ENCODE measurements around the gene CSNK1E. TPM values are rescaled to one million over a fixed set of nuclear protein-coding genes. Genes with fewer than 3 reads are reported as not detected.
"Not testable (repeated sequence)": the region's sequence is repeated elsewhere in the genome, so short reads cannot be mapped to it uniquely, and the experiment has no call there.

Gene CSNK1E
- total and polyA plus RNA-seq, 9 of the 15 experiments (the other 6 are each of a cell fraction or from before 2014, with no cell fraction given), result 2.7 to 70.0 (median 41.3) TPM

DNA sequence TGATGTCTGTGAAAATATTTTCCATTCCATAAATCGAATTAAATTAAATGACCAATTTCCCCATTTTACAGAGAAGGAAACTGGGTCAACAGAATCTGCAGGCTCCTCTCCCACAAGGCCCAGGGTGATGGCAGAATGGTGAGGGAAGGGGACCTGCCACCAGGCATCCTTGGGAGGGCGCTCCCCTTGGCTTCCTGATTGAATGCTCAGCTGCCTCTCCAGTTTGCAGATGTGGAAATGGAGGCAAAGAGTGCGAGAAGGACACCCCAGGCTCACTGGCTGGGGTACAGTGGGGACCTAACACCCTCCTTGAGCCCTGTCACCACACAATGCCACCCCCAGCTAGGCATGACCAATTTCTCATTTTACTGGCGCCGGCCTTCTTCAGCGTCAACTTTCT is 28.5 kb upstream of the CSNK1E start:
- H3K9me3 ChIP-seq (replicated peaks; ENCODE audit: control insufficient read depth, insufficient read depth, low read depth, low read length), result no peaks in the 10 kb centered on the region
- CTCF ChIA-PET (ENCODE audit: low intra/inter-chr PET ratio), result interaction anchor here (0.6 kb wide), 1 partner anchor 31 kb away, joined by 3 read pairs; no protein-coding TSS in a partner anchor
- no peak overlapping the region for H3K4me2 ChIP-seq (ENCODE audit: insufficient read depth, low read length)
- H3K9me1 ChIP-seq (ENCODE audit: control insufficient read depth, insufficient read depth, low read length), result no peaks in the 10 kb centered on the region
- peaks cover 0 to 2% of the 10 kb centered on the region in 2 experiments; a peak in 2 of 5 replicates for H3K4me1 ChIP-seq (replicated peaks in 1 of 2; ENCODE audit: control insufficient read depth in 2 of 2, insufficient read depth in 2 of 2, low read length in 2 of 2)
- FAIRE-seq (no peak), DNase-seq (ENCODE audit: extremely low read depth in 1 of 4, low spot score in 3 of 4) (no peak), ATAC-seq (no peak)
- H4K20me1 ChIP-seq (replicated peaks; ENCODE audit: control insufficient read depth, insufficient read depth, low read length), result 0 out of 2 replicates have a peak, but pooled peaks cover 5% of the 10 kb centered on the region
- no peaks in the 10 kb centered on the region for H3K79me2 ChIP-seq (ENCODE audit: control insufficient read depth, insufficient read depth, low read length)
- intact Hi-C loops (cut with micrococcal nuclease) (no loop called here), in situ Hi-C loops (cut with MboI) (no loop called here)
- H3K36me3 ChIP-seq (ENCODE audit: control insufficient read depth, insufficient read depth, low read length), result no peaks in the 10 kb centered on the region
- TF ChIP-seq, protein P1, sequence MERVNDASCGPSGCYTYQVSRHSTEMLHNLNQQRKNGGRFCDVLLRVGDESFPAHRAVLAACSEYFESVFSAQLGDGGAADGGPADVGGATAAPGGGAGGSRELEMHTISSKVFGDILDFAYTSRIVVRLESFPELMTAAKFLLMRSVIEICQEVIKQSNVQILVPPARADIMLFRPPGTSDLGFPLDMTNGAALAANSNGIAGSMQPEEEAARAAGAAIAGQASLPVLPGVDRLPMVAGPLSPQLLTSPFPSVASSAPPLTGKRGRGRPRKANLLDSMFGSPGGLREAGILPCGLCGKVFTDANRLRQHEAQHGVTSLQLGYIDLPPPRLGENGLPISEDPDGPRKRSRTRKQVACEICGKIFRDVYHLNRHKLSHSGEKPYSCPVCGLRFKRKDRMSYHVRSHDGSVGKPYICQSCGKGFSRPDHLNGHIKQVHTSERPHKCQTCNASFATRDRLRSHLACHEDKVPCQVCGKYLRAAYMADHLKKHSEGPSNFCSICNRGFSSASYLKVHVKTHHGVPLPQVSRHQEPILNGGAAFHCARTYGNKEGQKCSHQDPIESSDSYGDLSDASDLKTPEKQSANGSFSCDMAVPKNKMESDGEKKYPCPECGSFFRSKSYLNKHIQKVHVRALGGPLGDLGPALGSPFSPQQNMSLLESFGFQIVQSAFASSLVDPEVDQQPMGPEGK (CRISPR knock-in tag; IDR thresholded peaks at IDR 0.05; ENCODE audit: borderline replicate concordance), result no peak
- TF ChIP-seq FOSL1 (tag; conservative IDR thresholded peaks at IDR 0.05), result no peak
- TF ChIP-seq KDM1A (IDR thresholded peaks at IDR 0.05), result no peak
- no peak for TF ChIP-seq ZNF3 (CRISPR knock-in tag; IDR thresholded peaks at IDR 0.05)
- TF ChIP-seq ZFP91 (CRISPR knock-in tag; IDR thresholded peaks at IDR 0.05), result no peak
- no peak for TF ChIP-seq PHTF2 (CRISPR knock-in tag; IDR thresholded peaks at IDR 0.05)
- TF ChIP-seq, protein P2, sequence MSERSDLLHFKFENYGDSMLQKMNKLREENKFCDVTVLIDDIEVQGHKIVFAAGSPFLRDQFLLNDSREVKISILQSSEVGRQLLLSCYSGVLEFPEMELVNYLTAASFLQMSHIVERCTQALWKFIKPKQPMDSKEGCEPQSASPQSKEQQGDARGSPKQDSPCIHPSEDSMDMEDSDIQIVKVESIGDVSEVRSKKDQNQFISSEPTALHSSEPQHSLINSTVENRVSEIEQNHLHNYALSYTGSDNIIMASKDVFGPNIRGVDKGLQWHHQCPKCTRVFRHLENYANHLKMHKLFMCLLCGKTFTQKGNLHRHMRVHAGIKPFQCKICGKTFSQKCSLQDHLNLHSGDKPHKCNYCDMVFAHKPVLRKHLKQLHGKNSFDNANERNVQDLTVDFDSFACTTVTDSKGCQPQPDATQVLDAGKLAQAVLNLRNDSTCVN (CRISPR knock-in tag; IDR thresholded peaks at IDR 0.05), result no peak
- no peak for TF ChIP-seq NR3C1 (CRISPR knock-in tag; IDR thresholded peaks at IDR 0.05)
- no peak for TF ChIP-seq ZSCAN29 (IDR thresholded peaks at IDR 0.05)
- TF ChIP-seq SNIP1 (IDR thresholded peaks at IDR 0.05; ENCODE audit: low read depth), result no peak
- TF ChIP-seq CBX1 (IDR thresholded peaks at IDR 0.05; ENCODE audit: low read depth), result no peak
- no peak for TF ChIP-seq SIN3B (IDR thresholded peaks at IDR 0.05; ENCODE audit: low read depth)
- TF ChIP-seq SMARCE1 (IDR thresholded peaks at IDR 0.05), result no peak
- H3K27ac ChIP-seq (ENCODE audit: extremely low read depth, low read depth, low read length), result no peak overlapping the region
- H2AFZ ChIP-seq (ENCODE audit: low read depth, low read length), result no peak overlapping the region
- H3K9ac ChIP-seq (ENCODE audit: insufficient read depth in 1 of 2, low read depth in 2 of 2, low read length in 2 of 2), result no peak overlapping the region
- 50% methylated on average over 3 of the region's 6 CpGs for WGBS (ENCODE audit: insufficient coverage, low coverage, missing lambda C conversion rate)
- POLR2A ChIA-PET, result interaction anchor here (0.6 to 1.3 kb wide), 2 partner anchors 13 to 122 kb away, joined by 3 read pairs; partner anchors contain the start of gene KDELR3
- no peaks in the 10 kb centered on the region; a peak in 1 of 5 replicates for H3K27me3 ChIP-seq (ENCODE audit: control insufficient read depth in 2 of 2, insufficient read depth in 2 of 2, low read length in 2 of 2)
- no TSS peak for BruUV-seq (replicated peaks)
- no peak overlapping the region for H3K4me3 ChIP-seq

DNA sequence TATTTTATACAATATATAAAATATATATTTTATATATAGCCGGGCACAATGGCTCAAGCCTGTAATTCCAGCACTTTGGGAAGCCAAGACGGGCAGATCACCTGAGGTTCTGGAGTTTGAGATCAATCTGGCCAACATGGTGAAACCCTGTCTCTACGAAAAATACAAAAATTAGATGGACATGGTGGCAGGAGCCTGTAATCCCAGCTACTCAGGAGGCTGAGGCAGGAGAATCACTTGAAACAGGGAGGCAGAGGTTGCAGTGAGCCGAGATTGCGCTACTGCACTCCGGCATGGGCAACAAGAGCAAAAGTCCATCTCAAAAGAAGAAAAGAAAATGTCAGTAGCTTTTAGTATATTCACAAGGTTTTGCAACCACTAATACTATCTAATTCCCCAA is 22.7 kb upstream of the CSNK1E start:
- H3K27me3 ChIP-seq (ENCODE audit: control insufficient read depth in 2 of 2, insufficient read depth in 2 of 2, low read length in 2 of 2); intact Hi-C loops (cut with micrococcal nuclease); H3K27ac ChIP-seq (ENCODE audit: extremely low read depth, low read depth, low read length); H2AFZ ChIP-seq (ENCODE audit: low read depth, low read length); H3K9ac ChIP-seq (ENCODE audit: insufficient read depth in 1 of 2, low read depth in 2 of 2, low read length in 2 of 2); BruUV-seq (replicated peaks); ATAC-seq; H3K79me2 ChIP-seq (ENCODE audit: control insufficient read depth, insufficient read depth, low read length); FAIRE-seq; H3K4me1 ChIP-seq (replicated peaks in 1 of 2; ENCODE audit: control insufficient read depth in 2 of 2, insufficient read depth in 2 of 2, low read length in 2 of 2); CTCF ChIA-PET (ENCODE audit: low intra/inter-chr PET ratio); H3K9me3 ChIP-seq (replicated peaks; ENCODE audit: control insufficient read depth, insufficient read depth, low read depth, low read length); DNase-seq (ENCODE audit: extremely low read depth in 1 of 4, low spot score in 3 of 4); H3K4me3 ChIP-seq; H3K9me1 ChIP-seq (ENCODE audit: control insufficient read depth, insufficient read depth, low read length); H3K4me2 ChIP-seq (ENCODE audit: insufficient read depth, low read length); H4K20me1 ChIP-seq (replicated peaks; ENCODE audit: control insufficient read depth, insufficient read depth, low read length); POLR2A ChIA-PET; in situ Hi-C loops (cut with MboI); H3K36me3 ChIP-seq (ENCODE audit: control insufficient read depth, insufficient read depth, low read length): not testable (repeated sequence)
- 73% methylated on average over 6 of the region's 6 CpGs for WGBS (ENCODE audit: insufficient coverage, low coverage, missing lambda C conversion rate)
